WTC11 (cell line): Measurements from ENCODE around the gene ETS1. TPM values are rescaled to one million over a fixed set of nuclear protein-coding genes. Genes with fewer than 3 reads are reported as not detected.

Source experiments
- ATAC-seq: fragments of 200-7000 bp; cut with Tn5 transposase; 2 replicates; pipeline ENCODE4 v1.10.0; 2021; ENCODE audit warnings: mild to moderate bottlenecking, moderate library complexity
- CTCF ChIA-PET: fragments of 300-600 bp; sonication (Branson Sonifier 250); formaldehyde crosslinking; loops from one replicate; lab custom pipeline; 2021; ENCODE audit warnings: antibody characterized with exemption; lab: Charles Lee
- POLR2A ChIA-PET: fragments of 350-600 bp; sonication (Branson Sonifier 250); formaldehyde crosslinking; loops from one replicate; lab custom pipeline; 2021; ENCODE audit warnings: antibody characterized with exemption; lab: Charles Lee
- DNase-seq: peaks from one replicate; pipeline ENCODE4 v3.0.0; 2021; ENCODE audit warnings: low spot score
- H3K27ac Mint-ChIP-seq: 2 replicates; pipeline ENCODE4 v1.8.0; 2021; ENCODE audit warnings: mixed read lengths
- H3K27me3 Mint-ChIP-seq: 2 replicates; pipeline ENCODE4 v1.8.0; 2021; ENCODE audit warnings: low read depth, mild to moderate bottlenecking, moderate library complexity, mixed read lengths
- H3K36me3 Mint-ChIP-seq: 2 replicates; pipeline ENCODE4 v1.8.0; 2021; ENCODE audit warnings: mixed read lengths
- H3K4me1 Mint-ChIP-seq: 2 replicates; pipeline ENCODE4 v1.8.0; 2022; ENCODE audit warnings: mixed read lengths
- H3K4me3 Mint-ChIP-seq: 2 replicates; pipeline ENCODE4 v1.8.0; 2021; ENCODE audit warnings: mild to moderate bottlenecking, moderate library complexity, mixed read lengths
- H3K9me3 Mint-ChIP-seq: 2 replicates; pipeline ENCODE4 v1.8.0; 2021; ENCODE audit warnings: mixed read lengths
- ARID4B ChIP-seq: sonication (generic); formaldehyde crosslinking; IDR thresholded peaks from 2 replicates; pipeline ENCODE4 v1.8.0; 2023; ENCODE audit warnings: missing genetic modification reagents, mild to moderate bottlenecking, borderline replicate concordance
- ATF3 ChIP-seq: sonication (generic); formaldehyde crosslinking; conservative IDR thresholded peaks from 2 replicates; pipeline ENCODE4 v1.8.1; 2022; ENCODE audit warnings: mild to moderate bottlenecking, missing genetic modification reagents
- CBFB ChIP-seq: sonication (generic); formaldehyde crosslinking; IDR thresholded peaks from 2 replicates; pipeline ENCODE4 v1.8.1; 2022; ENCODE audit warnings: mild to moderate bottlenecking, low read depth, missing genetic modification reagents
- CDX4 ChIP-seq: fragments of 250-450 bp; sonication (Bioruptor Pico); IDR thresholded peaks from 2 replicates; pipeline ENCODE4 v1.9.0; 2021; ENCODE audit warnings: moderate library complexity, mild to moderate bottlenecking, inconsistent platforms, borderline replicate concordance
- ESRRA ChIP-seq: sonication (generic); formaldehyde crosslinking; IDR thresholded peaks from 2 replicates; pipeline ENCODE4 v1.8.1; 2022; ENCODE audit warnings: mild to moderate bottlenecking, missing genetic modification reagents, borderline replicate concordance
- FOXP1 ChIP-seq: sonication (generic); formaldehyde crosslinking; IDR thresholded peaks from 2 replicates; pipeline ENCODE4 v1.8.0; 2022; ENCODE audit warnings: missing genetic modification reagents, mild to moderate bottlenecking, moderate library complexity, borderline replicate concordance
- GABPB1 ChIP-seq: sonication (generic); formaldehyde crosslinking; IDR thresholded peaks from 2 replicates; pipeline ENCODE4 v1.8.1; 2023; ENCODE audit warnings: mild to moderate bottlenecking, missing genetic modification reagents
- JAZF1 ChIP-seq: fragments of 250-450 bp; sonication (Bioruptor Pico); IDR thresholded peaks from 2 replicates; pipeline ENCODE4 v1.9.0; 2021; ENCODE audit warnings: moderate library complexity, mild to moderate bottlenecking, inconsistent platforms
- PRRX2 ChIP-seq: fragments of 250-450 bp; sonication (Bioruptor Pico); IDR thresholded peaks from 2 replicates; pipeline ENCODE4 v1.8.0; 2021; ENCODE audit warnings: mild to moderate bottlenecking
- RELA ChIP-seq: sonication (generic); formaldehyde crosslinking; IDR thresholded peaks from 2 replicates; pipeline ENCODE4 v1.8.1; 2022; ENCODE audit warnings: missing genetic modification reagents, mild to moderate bottlenecking, borderline replicate concordance
- TEAD4 ChIP-seq: sonication (generic); formaldehyde crosslinking; IDR thresholded peaks from 2 replicates; pipeline ENCODE4 v1.8.0; 2022; ENCODE audit warnings: mild to moderate bottlenecking, missing genetic modification reagents
- ZNF532 ChIP-seq: fragments of 250-450 bp; sonication (Bioruptor Pico); IDR thresholded peaks from 2 replicates; pipeline ENCODE4 v1.9.0; 2021; ENCODE audit warnings: mild to moderate bottlenecking, borderline replicate concordance
- ZSCAN18 ChIP-seq: fragments of 250-450 bp; sonication (Bioruptor Pico); IDR thresholded peaks from 2 replicates; pipeline ENCODE4 v2.1.2; 2022; ENCODE audit warnings: mild to moderate bottlenecking, moderate library complexity
- total RNA-seq: library from RNA; stranded (reverse); gene quantifications from 3 replicates; pipeline ENCODE4 v1.2.3, GENCODE V29; 2021
- TF ChIP-seq, protein P1 (sequence below): fragments of 250-450 bp; sonication (Bioruptor Pico); IDR thresholded peaks from 2 replicates; pipeline ENCODE4 v1.9.0; 2021; ENCODE audit warnings: mild to moderate bottlenecking
- TF ChIP-seq, protein P2 (sequence below): fragments of 250-450 bp; sonication (Bioruptor Pico); IDR thresholded peaks from 2 replicates; pipeline ENCODE4 v1.8.0; 2021; ENCODE audit warnings: mild to moderate bottlenecking
- TF ChIP-seq, protein P3 (sequence below): sonication (generic); formaldehyde crosslinking; IDR thresholded peaks from 2 replicates; pipeline ENCODE4 v1.8.0; 2022; ENCODE audit warnings: mild to moderate bottlenecking, missing genetic modification reagents

ETS1 gene
- total RNA-seq, 1 experiment from 2014 or later, result 33.1 TPM

DNA sequence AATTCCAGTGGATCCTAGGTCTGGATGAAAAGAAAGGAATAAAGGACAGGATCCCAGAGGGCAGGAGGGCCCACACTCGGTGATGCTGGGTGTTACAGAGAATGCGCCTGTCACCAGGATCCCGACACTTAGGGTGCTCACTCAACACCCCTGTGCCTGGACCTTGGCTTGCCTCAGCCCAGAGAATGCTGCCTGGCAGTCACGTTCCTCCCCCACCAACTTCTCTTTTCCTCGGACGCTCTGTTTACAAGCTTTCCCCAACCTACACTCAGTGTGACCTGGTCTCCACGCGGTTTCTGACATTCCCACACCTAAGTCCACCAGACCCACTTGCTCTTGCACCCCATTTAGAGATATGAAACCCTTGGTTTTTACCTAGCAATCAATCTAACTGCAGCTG is 38.0 kb upstream of the ETS1 start (continued):
- no peak for TF ChIP-seq ARID4B (CRISPR knock-in tag)
- TF ChIP-seq ESRRA (CRISPR knock-in tag), result no peak
- no peak for TF ChIP-seq PRRX2 (CRISPR knock-in tag)
- TF ChIP-seq RELA (CRISPR knock-in tag), result no peak
- TF ChIP-seq, protein P1, sequence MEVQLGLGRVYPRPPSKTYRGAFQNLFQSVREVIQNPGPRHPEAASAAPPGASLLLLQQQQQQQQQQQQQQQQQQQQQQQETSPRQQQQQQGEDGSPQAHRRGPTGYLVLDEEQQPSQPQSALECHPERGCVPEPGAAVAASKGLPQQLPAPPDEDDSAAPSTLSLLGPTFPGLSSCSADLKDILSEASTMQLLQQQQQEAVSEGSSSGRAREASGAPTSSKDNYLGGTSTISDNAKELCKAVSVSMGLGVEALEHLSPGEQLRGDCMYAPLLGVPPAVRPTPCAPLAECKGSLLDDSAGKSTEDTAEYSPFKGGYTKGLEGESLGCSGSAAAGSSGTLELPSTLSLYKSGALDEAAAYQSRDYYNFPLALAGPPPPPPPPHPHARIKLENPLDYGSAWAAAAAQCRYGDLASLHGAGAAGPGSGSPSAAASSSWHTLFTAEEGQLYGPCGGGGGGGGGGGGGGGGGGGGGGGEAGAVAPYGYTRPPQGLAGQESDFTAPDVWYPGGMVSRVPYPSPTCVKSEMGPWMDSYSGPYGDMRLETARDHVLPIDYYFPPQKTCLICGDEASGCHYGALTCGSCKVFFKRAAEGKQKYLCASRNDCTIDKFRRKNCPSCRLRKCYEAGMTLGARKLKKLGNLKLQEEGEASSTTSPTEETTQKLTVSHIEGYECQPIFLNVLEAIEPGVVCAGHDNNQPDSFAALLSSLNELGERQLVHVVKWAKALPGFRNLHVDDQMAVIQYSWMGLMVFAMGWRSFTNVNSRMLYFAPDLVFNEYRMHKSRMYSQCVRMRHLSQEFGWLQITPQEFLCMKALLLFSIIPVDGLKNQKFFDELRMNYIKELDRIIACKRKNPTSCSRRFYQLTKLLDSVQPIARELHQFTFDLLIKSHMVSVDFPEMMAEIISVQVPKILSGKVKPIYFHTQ (CRISPR knock-in tag), result no peak
- TF ChIP-seq TEAD4 (CRISPR knock-in tag), result no peak
- TF ChIP-seq CDX4 (CRISPR knock-in tag), result no peak
- no peak for TF ChIP-seq FOXP1 (CRISPR knock-in tag)
- no peak for TF ChIP-seq ZSCAN18 (CRISPR knock-in tag)
- no peak for TF ChIP-seq JAZF1 (CRISPR knock-in tag)
- TF ChIP-seq ATF3 (CRISPR knock-in tag), result no peak
- TF ChIP-seq, protein P2, sequence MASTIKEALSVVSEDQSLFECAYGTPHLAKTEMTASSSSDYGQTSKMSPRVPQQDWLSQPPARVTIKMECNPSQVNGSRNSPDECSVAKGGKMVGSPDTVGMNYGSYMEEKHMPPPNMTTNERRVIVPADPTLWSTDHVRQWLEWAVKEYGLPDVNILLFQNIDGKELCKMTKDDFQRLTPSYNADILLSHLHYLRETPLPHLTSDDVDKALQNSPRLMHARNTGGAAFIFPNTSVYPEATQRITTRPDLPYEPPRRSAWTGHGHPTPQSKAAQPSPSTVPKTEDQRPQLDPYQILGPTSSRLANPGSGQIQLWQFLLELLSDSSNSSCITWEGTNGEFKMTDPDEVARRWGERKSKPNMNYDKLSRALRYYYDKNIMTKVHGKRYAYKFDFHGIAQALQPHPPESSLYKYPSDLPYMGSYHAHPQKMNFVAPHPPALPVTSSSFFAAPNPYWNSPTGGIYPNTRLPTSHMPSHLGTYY (CRISPR knock-in tag), result no peak
- TF ChIP-seq GABPB1 (CRISPR knock-in tag), result no peak
- TF ChIP-seq, all 79 proteins: peak for 0

- Mint-ChIP-seq H3K27ac (no peak overlapping the region), H3K4me1 (peaks cover 49% of the 10 kb centered on the region), H3K4me3 (no peak overlapping the region), H3K36me3 (no peaks in the 10 kb centered on the region), H3K9me3 (no peaks in the 10 kb centered on the region), H3K27me3 (peaks cover 31% of the 10 kb centered on the region)
- CTCF ChIA-PET, result interaction anchor here (1.1 to 2.3 kb wide), 7 partner anchors 9 to 452 kb away, joined by 3 to 8 read pairs (median 4); no protein-coding TSS in a partner anchor
- POLR2A ChIA-PET, result no interaction called here
- DNase-seq (no peak), ATAC-seq (no peak)
- TF ChIP-seq CBFB (CRISPR knock-in tag) (no peak), ZNF532 (no peak)
- TF ChIP-seq, protein P3, sequence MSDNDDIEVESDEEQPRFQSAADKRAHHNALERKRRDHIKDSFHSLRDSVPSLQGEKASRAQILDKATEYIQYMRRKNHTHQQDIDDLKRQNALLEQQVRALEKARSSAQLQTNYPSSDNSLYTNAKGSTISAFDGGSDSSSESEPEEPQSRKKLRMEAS (CRISPR knock-in tag), result no peak
Observed at GRCh38 chr11:128624269-128625175, 37.2 kb upstream of the ETS1 start.
